PC-3 (cell line): ENCODE results near the gene CDK18. TPM values are rescaled to one million over a fixed set of nuclear protein-coding genes. Genes with fewer than 3 reads are reported as not detected.

ENCODE experiments used
- ATAC-seq: fragments of 200-7000 bp; cut with Tn5 transposase; 2 replicates; pipeline ENCODE4 v1.9.1; 2020; ENCODE audit warnings: mild to moderate bottlenecking, moderate library complexity
- BruUV-seq: library from RNA; stranded (reverse); fragments of 400-500 nt; replicated peaks from 2 replicates; lab custom pipeline; 2021; lab: Mats Ljungman, UMichigan
- CTCF ChIA-PET: fragments of 300-600 bp; sonication (Branson Sonifier 250); formaldehyde crosslinking; loops from one replicate; lab custom pipeline; 2022; ENCODE audit warnings: antibody characterized with exemption; lab: Charles Lee
- POLR2A ChIA-PET: fragments of 300-600 bp; sonication (Branson Sonifier 250); formaldehyde crosslinking; loops from one replicate; lab custom pipeline; 2022; ENCODE audit warnings: antibody characterized with exemption; ENCODE audit not compliant: unreplicated experiment; lab: Charles Lee
- DNase-seq: peaks from one replicate; pipeline ENCODE4 v3.0.0-alpha.2; 2015
- H2AFZ ChIP-seq: fragments of 300-600 bp; sonication (generic); 2 replicates; pipeline ENCODE4 v1.6.0; 2016; ENCODE audit warnings: antibody characterized with exemption, low read length
- H3F3A ChIP-seq: fragments of 300-600 bp; sonication (generic); one replicate; pipeline ENCODE4 v1.6.0; 2017; ENCODE audit warnings: antibody characterized with exemption, low read length, control low read depth, mild to moderate bottlenecking; ENCODE audit not compliant: unreplicated experiment
- H3K27ac ChIP-seq: fragments of 300-600 bp; sonication (generic); 2 replicates; pipeline ENCODE4 v1.5.1; 2016; ENCODE audit warnings: mild to moderate bottlenecking, low read length
- H3K27me3 ChIP-seq: fragments of 300-600 bp; sonication (generic); 2 replicates; pipeline ENCODE4 v1.6.1; 2016; ENCODE audit warnings: low read length, mixed read lengths
- H3K36me3 ChIP-seq: fragments of 300-600 bp; sonication (generic); 2 replicates; pipeline ENCODE4 v1.6.1; 2016; ENCODE audit warnings: low read depth, mixed run types, low read length, mixed read lengths
- H3K4me1 ChIP-seq: fragments of 300-600 bp; sonication (generic); 2 replicates; pipeline ENCODE4 v1.5.1; 2016; ENCODE audit warnings: low read length; ENCODE audit not compliant: insufficient read depth
- H3K4me2 ChIP-seq: fragments of 300-600 bp; sonication (generic); 2 replicates; pipeline ENCODE4 v1.6.0; 2016; ENCODE audit warnings: low read length
- H3K4me3 ChIP-seq: fragments of 300-600 bp; sonication (generic); 2 replicates; pipeline ENCODE4 v1.5.1; 2016; ENCODE audit warnings: mild to moderate bottlenecking, low read length, mixed read lengths
- H3K79me2 ChIP-seq: fragments of 300-600 bp; sonication (generic); 2 replicates; pipeline ENCODE4 v1.6.1; 2017; ENCODE audit warnings: low read length, mixed read lengths
- H3K9ac ChIP-seq: fragments of 300-600 bp; sonication (generic); 2 replicates; pipeline ENCODE4 v1.6.0; 2016; ENCODE audit warnings: mild to moderate bottlenecking, low read length
- H3K9me2 ChIP-seq: fragments of 300-600 bp; sonication (generic); replicated peaks from 2 replicates; pipeline ENCODE4 v1.6.1; 2016; ENCODE audit warnings: mixed run types, low read length, mixed read lengths
- H3K9me3 ChIP-seq: fragments of 300-600 bp; sonication (generic); 2 replicates; pipeline ENCODE4 v1.6.1; 2016; ENCODE audit warnings: low read length, mixed read lengths
- H4K20me1 ChIP-seq: fragments of 300-600 bp; sonication (generic); 2 replicates; pipeline ENCODE4 v1.6.1; 2016; ENCODE audit warnings: low read length, mixed read lengths
- EZH2 ChIP-seq: fragments of 300-600 bp; sonication (generic); IDR thresholded peaks from one replicate; pipeline ENCODE4 v1.6.1; 2017; ENCODE audit warnings: antibody characterized with exemption, mild to moderate bottlenecking, low read length; ENCODE audit not compliant: unreplicated experiment
- EZH2phosphoT487 ChIP-seq: fragments of 300-600 bp; sonication (generic); IDR thresholded peaks from 2 replicates; pipeline ENCODE4 v1.6.1; 2018; ENCODE audit warnings: mild to moderate bottlenecking, antibody characterized with exemption, low read length, borderline replicate concordance
- intact Hi-C: fragments of 100-400 bp; cut with micrococcal nuclease; formaldehyde crosslinking; loops from 2 replicates; pipeline ENCODE4 v1.9.0; 2023
- total RNA-seq: library from RNA; depleted of rRNA; stranded (reverse); fragments of >200 nt; gene quantifications from 2 replicates; pipeline ENCODE4 v1.2.3, GENCODE V29; 2014
- TF ChIP-seq, protein P1 (sequence below): fragments of 300-600 bp; sonication (generic); conservative IDR thresholded peaks from 2 replicates; pipeline ENCODE4 v1.5.1; 2017; ENCODE audit warnings: antibody characterized with exemption, low read depth, mild to moderate bottlenecking, low read length

Gene CDK18
- total RNA-seq, 1 experiment from 2014 or later: 13.2 TPM

GRCh38 chr1:205569411-205570172 is 65.1 kb downstream of the CDK18 start:
- ATAC-seq (peak; percentile 20; the same call in 1 of the 2 replicates), DNase-seq (peak; percentile 41)
- no peak for TF ChIP-seq EZH2phosphoT487
- TF ChIP-seq, protein P1, sequence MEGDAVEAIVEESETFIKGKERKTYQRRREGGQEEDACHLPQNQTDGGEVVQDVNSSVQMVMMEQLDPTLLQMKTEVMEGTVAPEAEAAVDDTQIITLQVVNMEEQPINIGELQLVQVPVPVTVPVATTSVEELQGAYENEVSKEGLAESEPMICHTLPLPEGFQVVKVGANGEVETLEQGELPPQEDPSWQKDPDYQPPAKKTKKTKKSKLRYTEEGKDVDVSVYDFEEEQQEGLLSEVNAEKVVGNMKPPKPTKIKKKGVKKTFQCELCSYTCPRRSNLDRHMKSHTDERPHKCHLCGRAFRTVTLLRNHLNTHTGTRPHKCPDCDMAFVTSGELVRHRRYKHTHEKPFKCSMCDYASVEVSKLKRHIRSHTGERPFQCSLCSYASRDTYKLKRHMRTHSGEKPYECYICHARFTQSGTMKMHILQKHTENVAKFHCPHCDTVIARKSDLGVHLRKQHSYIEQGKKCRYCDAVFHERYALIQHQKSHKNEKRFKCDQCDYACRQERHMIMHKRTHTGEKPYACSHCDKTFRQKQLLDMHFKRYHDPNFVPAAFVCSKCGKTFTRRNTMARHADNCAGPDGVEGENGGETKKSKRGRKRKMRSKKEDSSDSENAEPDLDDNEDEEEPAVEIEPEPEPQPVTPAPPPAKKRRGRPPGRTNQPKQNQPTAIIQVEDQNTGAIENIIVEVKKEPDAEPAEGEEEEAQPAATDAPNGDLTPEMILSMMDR: no peak
- TF ChIP-seq EZH2: no peak
- ChIA-PET POLR2A (no interaction called here), CTCF (interaction anchor here (0.6 to 1.4 kb wide), 5 partner anchors 26 to 215 kb away, joined by 4 to 22 read pairs (median 9); no protein-coding TSS in a partner anchor)
- Histone ChIP-seq H3K27me3 (peaks cover 10% of the 10 kb centered on the region; the same call in 1 of the 2 replicates), H3K4me3 (no peak overlapping the region; the same call in 1 of the 2 replicates), H3K4me1 (peaks cover 5% of the 10 kb centered on the region; the same call in 1 of the 2 replicates), H3K79me2 (no peaks in the 10 kb centered on the region), H4K20me1 (no peaks in the 10 kb centered on the region), H3K4me2 (peak overlapping the region; percentile 50), H3F3A (no peaks in the 10 kb centered on the region), H3K36me3 (no peaks in the 10 kb centered on the region), H3K27ac (no peak overlapping the region), H3K9me2 (no peaks in the 10 kb centered on the region), H3K9ac (no peak overlapping the region), H3K9me3 (no peaks in the 10 kb centered on the region), H2AFZ (no peak overlapping the region)
- intact Hi-C loops: loop anchor here (1.0 kb wide), 1 partner anchor 40 kb away; no protein-coding TSS in a partner anchor
- no TSS peak for BruUV-seq

- TF ChIP-seq EZH2phosphoT487 (no peak), EZH2 (no peak)
- TF ChIP-seq, protein P1: no peak
- H3K4me2 ChIP-seq: no peak overlapping the region
- H4K20me1 ChIP-seq: no peaks in the 10 kb centered on the region
- intact Hi-C loops: no loop called here
- ChIA-PET CTCF (interaction anchor here (0.8 kb wide), 1 partner anchor 18 kb away, joined by 7 read pairs; no protein-coding TSS in a partner anchor), POLR2A (no interaction called here)
- no peak overlapping the region for H2AFZ ChIP-seq
- no peaks in the 10 kb centered on the region for H3K9me3 ChIP-seq
- no peak for ATAC-seq
- no peaks in the 10 kb centered on the region for H3F3A ChIP-seq
- DNase-seq: no peak
- no peaks in the 10 kb centered on the region for H3K36me3 ChIP-seq
- H3K9ac ChIP-seq: no peak overlapping the region
- no peak overlapping the region for H3K27ac ChIP-seq
- H3K9me2 ChIP-seq: no peaks in the 10 kb centered on the region
- no peak overlapping the region for H3K4me3 ChIP-seq
- peaks cover 5% of the 10 kb centered on the region; the same call in 1 of the 2 replicates for H3K4me1 ChIP-seq
- no TSS peak for BruUV-seq
- H3K79me2 ChIP-seq: no peaks in the 10 kb centered on the region
- H3K27me3 ChIP-seq: peaks cover 10% of the 10 kb centered on the region; the same call in 1 of the 2 replicates
Measured at GRCh38 chr1:205570173-205570501, 65.7 kb downstream of the CDK18 start.
